HepG2 (cell line): Measurements from ENCODE around the gene TCAP. TPM values are rescaled to one million over a fixed set of nuclear protein-coding genes. Genes with fewer than 3 reads are reported as not detected.

ENCODE experiments used
- ARNT ChIP-seq: fragments of 450-650 bp; IDR thresholded peaks from 2 replicates; pipeline ENCODE4 v1.6.1; 2017
- FOSL1 ChIP-seq: sonication (generic); formaldehyde crosslinking; IDR thresholded peaks from 2 replicates; pipeline ENCODE4 v1.9.0; 2021; ENCODE audit warnings: missing genetic modification reagents, borderline replicate concordance
- FOXO1 ChIP-seq: sonication (generic); formaldehyde crosslinking; IDR thresholded peaks from 2 replicates; pipeline ENCODE4 v1.4.0; 2020; ENCODE audit warnings: missing genetic modification reagents
- IRF1 ChIP-seq: sonication (generic); formaldehyde crosslinking; IDR thresholded peaks from 2 replicates; pipeline ENCODE4 v1.4.0; 2020; ENCODE audit warnings: low read depth, mild to moderate bottlenecking, missing genetic modification reagents
- KLF6 ChIP-seq: IDR thresholded peaks from 2 replicates; pipeline ENCODE4 v1.8.0; 2016; ENCODE audit warnings: missing biosample characterization, missing genetic modification reagents
- MTF2 ChIP-seq: sonication (generic); formaldehyde crosslinking; IDR thresholded peaks from 2 replicates; pipeline ENCODE4 v1.5.0; 2020; ENCODE audit warnings: missing genetic modification reagents, borderline replicate concordance
- NFIB ChIP-seq: sonication (generic); formaldehyde crosslinking; IDR thresholded peaks from 2 replicates; pipeline ENCODE4 v1.9.0; 2021; ENCODE audit warnings: missing genetic modification reagents, mild to moderate bottlenecking, borderline replicate concordance
- NFRKB ChIP-seq: fragments of 450-650 bp; IDR thresholded peaks from 2 replicates; pipeline ENCODE4 v1.6.1; 2017
- NONO ChIP-seq, 2 experiments: fragments of 450-650 bp in 1 of 2; sonication (generic) in 1 of 2; formaldehyde crosslinking in 1 of 2; IDR thresholded peaks in 1 of 2; conservative IDR thresholded peaks in 1 of 2; 2 replicates each; pipeline versions ENCODE4 v1.6.1 to v1.8.0; 2017 to 2022; ENCODE audit warnings: mild to moderate bottlenecking in 1 of 2, missing genetic modification reagents in 1 of 2, moderate library complexity in 1 of 2
- PITX1 ChIP-seq: sonication (generic); formaldehyde crosslinking; IDR thresholded peaks from 2 replicates; pipeline ENCODE4 v1.5.1; 2020; ENCODE audit warnings: mild to moderate bottlenecking, missing genetic modification reagents
- RCOR2 ChIP-seq: IDR thresholded peaks from 2 replicates; pipeline ENCODE4 v1.6.1; 2016; ENCODE audit warnings: missing biosample characterization, missing genetic modification reagents
- SRSF1 ChIP-seq: fragments of 200-400 bp; formaldehyde crosslinking; optimal IDR thresholded peaks from 2 replicates; pipeline ENCODE3; 2017; ENCODE audit warnings: mild to moderate bottlenecking, low read depth, low read length, moderate library complexity
- TMF1 ChIP-seq: sonication (generic); formaldehyde crosslinking; IDR thresholded peaks from 2 replicates; pipeline ENCODE4 v1.8.1; 2022; ENCODE audit warnings: low read depth, missing genetic modification reagents
- ZNF331 ChIP-seq: sonication (generic); formaldehyde crosslinking; IDR thresholded peaks from 2 replicates; pipeline ENCODE4 v1.4.0; 2020; ENCODE audit warnings: missing genetic modification reagents
- ZNF383 ChIP-seq: sonication (generic); formaldehyde crosslinking; IDR thresholded peaks from 2 replicates; pipeline ENCODE4 v1.4.0; 2020; ENCODE audit warnings: missing genetic modification reagents, mild to moderate bottlenecking, borderline replicate concordance
- ZNF646 ChIP-seq: sonication (generic); formaldehyde crosslinking; IDR thresholded peaks from 2 replicates; pipeline ENCODE4 v1.9.0; 2021; ENCODE audit warnings: mild to moderate bottlenecking, missing genetic modification reagents
- ZZZ3 ChIP-seq: sonication (generic); formaldehyde crosslinking; IDR thresholded peaks from 2 replicates; pipeline ENCODE4 v1.4.0; 2020; ENCODE audit warnings: missing genetic modification reagents, mild to moderate bottlenecking, borderline replicate concordance
- polyA plus RNA-seq, 8 experiments: library from polyadenylated mRNA; depleted of rRNA in 3 of 8; stranded (reverse) in 7 of 8; unstranded in 1 of 8; fragments of >200 nt; fragmentation: Illumina TruSeq in 4 of 8; extraction: Trizol in 4 of 8; gene quantifications; 2 replicates each; pipeline versions ENCODE4 v1.2.1 to v1.2.3, GENCODE V29; 2011 to 2016; ENCODE audit warnings: low read depth in 4 of 8, missing spikeins in 1 of 8, mixed read lengths in 1 of 8; ENCODE audit not compliant: insufficient read depth in 1 of 8
- total RNA-seq, 5 experiments: library from RNA; depleted of rRNA; stranded (reverse); fragments of >200 nt; fragmentation: Illumina TruSeq; extraction: Trizol; gene quantifications; 2 replicates each; pipeline ENCODE4 v1.2.3, GENCODE V29; 2016; ENCODE audit warnings: low read depth in 1 of 5
- TF ChIP-seq, protein P1 (sequence below): sonication (generic); formaldehyde crosslinking; IDR thresholded peaks from 2 replicates; pipeline ENCODE4 v1.4.0; 2020; ENCODE audit warnings: missing genetic modification reagents
- TF ChIP-seq, protein P2 (sequence below), 2 experiments: sonication (generic) in 1 of 2; formaldehyde crosslinking in 1 of 2; IDR thresholded peaks; 2 replicates each; pipeline versions ENCODE4 v1.4.0 to v1.6.1; 2018 to 2020; ENCODE audit warnings: missing genetic modification reagents in 2 of 2, borderline replicate concordance in 1 of 2, low read depth in 1 of 2, mild to moderate bottlenecking in 1 of 2, missing biosample characterization in 1 of 2

The TCAP gene
- total and polyA plus RNA-seq, 2 of the 13 experiments (the other 11 are each of a cell fraction or from before 2014, with no cell fraction given) = 0.24 to 0.65 TPM

DNA sequence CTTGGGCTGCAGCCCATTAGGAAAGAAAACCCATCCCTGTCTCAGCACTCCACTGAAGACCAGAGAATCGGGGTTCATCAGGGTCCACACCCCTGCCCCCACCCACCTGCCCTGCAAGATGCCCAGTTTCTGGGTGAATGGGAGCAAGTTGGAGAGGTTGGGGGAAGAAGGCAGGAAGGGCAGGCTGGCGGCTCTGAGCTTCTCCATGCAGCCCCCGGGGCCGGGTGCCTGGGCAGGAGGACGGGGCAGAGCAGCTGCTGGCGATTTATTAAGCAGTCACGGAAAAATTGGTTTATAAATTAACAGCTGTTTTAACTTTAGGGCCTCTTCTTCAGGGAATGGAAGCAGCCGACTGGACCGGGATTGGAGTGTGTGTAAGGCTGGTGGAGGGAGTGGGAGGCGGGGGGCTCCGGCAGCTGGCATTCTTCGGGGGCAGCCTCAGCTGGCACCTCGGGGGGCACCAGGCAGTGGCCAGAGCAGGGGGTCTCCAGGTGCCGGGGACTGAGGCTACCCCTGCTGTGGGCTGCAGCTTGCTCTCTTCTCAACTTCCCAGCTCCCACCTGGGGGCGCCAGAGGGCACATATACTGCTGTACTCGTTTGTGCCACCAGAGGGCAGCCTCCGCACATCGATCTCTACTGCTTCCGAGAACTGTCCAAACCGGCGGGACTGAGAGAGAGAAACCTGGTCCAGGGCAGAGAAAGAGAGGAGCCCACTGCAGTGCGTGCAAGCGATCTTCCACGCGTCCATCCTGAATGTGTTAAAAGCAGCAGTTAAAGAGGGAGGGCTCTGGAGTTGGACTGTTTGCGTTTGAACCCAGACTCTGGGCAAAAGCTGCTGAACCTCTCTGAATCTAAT, 43.4 kb upstream of the TCAP start (continued):
- no peak for TF ChIP-seq NONO (IDR thresholded peaks at IDR 0.05)
- TF ChIP-seq NONO (CRISPR knock-in tag; conservative IDR thresholded peaks at IDR 0.05) = peak; percentile 75; the same call in 1 of the 2 replicates
- TF ChIP-seq TMF1 (CRISPR knock-in tag) = no peak
- TF ChIP-seq ZZZ3 (CRISPR knock-in tag) = no peak
- TF ChIP-seq FOXO1 (CRISPR knock-in tag) = peak; percentile 51
- TF ChIP-seq, protein P1, sequence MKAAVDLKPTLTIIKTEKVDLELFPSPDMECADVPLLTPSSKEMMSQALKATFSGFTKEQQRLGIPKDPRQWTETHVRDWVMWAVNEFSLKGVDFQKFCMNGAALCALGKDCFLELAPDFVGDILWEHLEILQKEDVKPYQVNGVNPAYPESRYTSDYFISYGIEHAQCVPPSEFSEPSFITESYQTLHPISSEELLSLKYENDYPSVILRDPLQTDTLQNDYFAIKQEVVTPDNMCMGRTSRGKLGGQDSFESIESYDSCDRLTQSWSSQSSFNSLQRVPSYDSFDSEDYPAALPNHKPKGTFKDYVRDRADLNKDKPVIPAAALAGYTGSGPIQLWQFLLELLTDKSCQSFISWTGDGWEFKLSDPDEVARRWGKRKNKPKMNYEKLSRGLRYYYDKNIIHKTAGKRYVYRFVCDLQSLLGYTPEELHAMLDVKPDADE (CRISPR knock-in tag) = no peak
- TF ChIP-seq FOSL1 (CRISPR knock-in tag) = no peak
- TF ChIP-seq NFRKB = no peak
- TF ChIP-seq ARNT = no peak
- TF ChIP-seq ZNF646 (CRISPR knock-in tag) = no peak
- TF ChIP-seq IRF1 = no peak
- peak; percentile 89 for TF ChIP-seq ZNF331 (CRISPR knock-in tag)
- no peak for TF ChIP-seq MTF2 (CRISPR knock-in tag)
- peak; percentile 74; the same call in 1 of the 2 replicates for TF ChIP-seq KLF6 (CRISPR knock-in tag)
- TF ChIP-seq, protein P2, sequence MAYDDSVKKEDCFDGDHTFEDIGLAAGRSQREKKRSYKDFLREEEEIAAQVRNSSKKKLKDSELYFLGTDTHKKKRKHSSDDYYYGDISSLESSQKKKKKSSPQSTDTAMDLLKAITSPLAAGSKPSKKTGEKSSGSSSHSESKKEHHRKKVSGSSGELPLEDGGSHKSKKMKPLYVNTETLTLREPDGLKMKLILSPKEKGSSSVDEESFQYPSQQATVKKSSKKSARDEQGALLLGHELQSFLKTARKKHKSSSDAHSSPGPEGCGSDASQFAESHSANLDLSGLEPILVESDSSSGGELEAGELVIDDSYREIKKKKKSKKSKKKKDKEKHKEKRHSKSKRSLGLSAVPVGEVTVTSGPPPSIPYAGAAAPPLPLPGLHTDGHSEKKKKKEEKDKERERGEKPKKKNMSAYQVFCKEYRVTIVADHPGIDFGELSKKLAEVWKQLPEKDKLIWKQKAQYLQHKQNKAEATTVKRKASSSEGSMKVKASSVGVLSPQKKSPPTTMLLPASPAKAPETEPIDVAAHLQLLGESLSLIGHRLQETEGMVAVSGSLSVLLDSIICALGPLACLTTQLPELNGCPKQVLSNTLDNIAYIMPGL (CRISPR knock-in tag; IDR thresholded peaks at IDR 0.05; ENCODE audit: borderline replicate concordance in 1 of 2, low read depth in 1 of 2) = peak; percentile 98 to 99
- TF ChIP-seq ZNF383 (CRISPR knock-in tag) = no peak
- 0 out of 2 replicates have a peak, but pooled peaks have one; percentile 43 for TF ChIP-seq RCOR2 (CRISPR knock-in tag)
- no peak for TF ChIP-seq NFIB (CRISPR knock-in tag)
- TF ChIP-seq PITX1 (CRISPR knock-in tag) = peak; percentile 43; the same call in 1 of the 2 replicates
- no peak for TF ChIP-seq SRSF1
